Endodermal cell (in vitro differentiated cells): ENCODE measurements around the gene FAM120B. TPM values are rescaled to one million over a fixed set of nuclear protein-coding genes. Genes with fewer than 3 reads are reported as not detected.

Source experiments
- DNase-seq: peaks from one replicate; pipeline ENCODE4 v3.0.0-alpha.2; 2017
- H3K27ac ChIP-seq: 2 replicates; pipeline ENCODE4 v1.5.1; 2013; ENCODE audit warnings: mild to moderate bottlenecking, low read depth, low read length, moderate library complexity
- H3K27me3 ChIP-seq: 2 replicates; pipeline ENCODE4 v1.6.1; 2013; ENCODE audit warnings: mild to moderate bottlenecking, low read length, moderate library complexity; ENCODE audit not compliant: insufficient read depth, control insufficient read depth, poor library complexity, severe bottlenecking
- H3K36me3 ChIP-seq: 2 replicates; pipeline ENCODE4 v1.7.0; 2013; ENCODE audit warnings: mild to moderate bottlenecking, low read length, moderate library complexity; ENCODE audit not compliant: control insufficient read depth, insufficient read depth
- H3K4me1 ChIP-seq: one replicate; pipeline ENCODE4 v1.7.0; 2013; ENCODE audit warnings: low read length; ENCODE audit not compliant: control insufficient read depth, insufficient read depth
- H3K4me3 ChIP-seq: 2 replicates; pipeline ENCODE4 v1.5.1; 2013; ENCODE audit warnings: mild to moderate bottlenecking, low read length, moderate library complexity
- H3K9ac ChIP-seq: 2 replicates; pipeline ENCODE4 v1.6.1; 2013; ENCODE audit warnings: mild to moderate bottlenecking, low read length, moderate library complexity; ENCODE audit not compliant: poor library complexity, severe bottlenecking; ENCODE audit errors: extremely low read depth
- H3K9me3 ChIP-seq: 2 replicates; pipeline ENCODE4 v1.6.1; 2013; ENCODE audit warnings: mild to moderate bottlenecking, low read length, moderate library complexity; ENCODE audit not compliant: control insufficient read depth
- H3K27ac Mint-ChIP-seq: 2 replicates; pipeline ENCODE4 v1.8.0; 2020; ENCODE audit warnings: mixed read lengths
- H3K27me3 Mint-ChIP-seq: 2 replicates; pipeline ENCODE4 v1.8.0; 2021; ENCODE audit warnings: mild to moderate bottlenecking, mixed read lengths; ENCODE audit not compliant: insufficient read depth
- H3K36me3 Mint-ChIP-seq: 2 replicates; pipeline ENCODE4 v1.8.0; 2020; ENCODE audit warnings: low read depth, mixed read lengths
- H3K4me1 Mint-ChIP-seq: 2 replicates; pipeline ENCODE4 v1.8.0; 2020; ENCODE audit warnings: mixed read lengths
- H3K4me3 Mint-ChIP-seq: 2 replicates; pipeline ENCODE4 v1.8.0; 2020; ENCODE audit warnings: mild to moderate bottlenecking, moderate library complexity, mixed read lengths
- H3K9me3 Mint-ChIP-seq: 2 replicates; pipeline ENCODE4 v1.8.0; 2020; ENCODE audit warnings: mild to moderate bottlenecking, mixed read lengths
- WGBS, 2 experiments: methylation state at CpG; one replicate each; pipeline versions ENCODE4 v1.1.5 to v1.1.7; 2013; ENCODE audit warnings: missing lambda C conversion rate in 2 of 2, mixed read lengths in 1 of 2; ENCODE audit not compliant: insufficient coverage in 1 of 2, insufficient read length in 1 of 2; 5-methylcytosine and 5-hydroxymethylcytosine counted together
- total RNA-seq, 2 donors: library from RNA; stranded (reverse); fragmentation: NEBNext Ultra II Directional in 1 of 2; extraction: Animal tissue kit (Norgen Biotek cat#: 25700) in 1 of 2; gene quantifications; 2 replicates in 1 of 2; 3 replicates in 1 of 2; pipeline ENCODE4 v1.2.1, GENCODE V29; 2021
- TF ChIP-seq, protein P1 (sequence below): fragments of 200-600 bp; sonication (generic); conservative IDR thresholded peaks from 2 replicates; pipeline ENCODE4 v1.5.0; 2021; ENCODE audit warnings: antibody characterized with exemption, mild to moderate bottlenecking

FAM120B gene
- total RNA-seq, 2 donors from 2014 or later, result 25.7 to 27.5 TPM

DNA sequence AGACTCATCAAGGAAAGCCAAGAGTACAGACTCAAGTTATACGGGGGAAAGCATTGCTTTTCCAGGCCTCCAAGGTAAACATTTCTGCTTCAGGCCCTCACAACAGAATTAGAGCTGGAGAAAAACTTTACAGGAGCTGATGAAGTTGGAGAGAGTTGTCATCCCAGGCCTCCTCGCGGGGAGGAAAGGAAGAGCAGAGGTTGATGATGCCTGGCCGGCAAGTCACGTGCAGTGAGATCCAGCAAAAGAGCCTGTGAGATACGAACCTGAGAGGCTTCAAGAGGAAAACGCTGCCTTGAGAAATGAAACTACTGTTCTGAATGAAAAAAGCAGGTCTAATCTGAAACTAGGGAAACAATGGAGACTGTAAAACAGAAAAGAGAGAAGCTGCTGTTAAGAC, 122.9 kb downstream of the FAM120B start:
- Histone ChIP-seq H3K27ac (no peak overlapping the region), H3K4me3 (no peak overlapping the region), H3K9me3 (no peaks in the 10 kb centered on the region), H3K9ac (no peak overlapping the region), H3K27me3 (no peaks in the 10 kb centered on the region), H3K36me3 (no peaks in the 10 kb centered on the region), H3K4me1 (no peaks in the 10 kb centered on the region)
- Mint-ChIP-seq H3K27ac (no peak overlapping the region), H3K9me3 (no peaks in the 10 kb centered on the region), H3K4me1 (peaks cover 7% of the 10 kb centered on the region), H3K36me3 (no peaks in the 10 kb centered on the region), H3K4me3 (no peak overlapping the region), H3K27me3 (peaks cover 5% of the 10 kb centered on the region)
- peak; percentile 62 for DNase-seq
- TF ChIP-seq, protein P1, sequence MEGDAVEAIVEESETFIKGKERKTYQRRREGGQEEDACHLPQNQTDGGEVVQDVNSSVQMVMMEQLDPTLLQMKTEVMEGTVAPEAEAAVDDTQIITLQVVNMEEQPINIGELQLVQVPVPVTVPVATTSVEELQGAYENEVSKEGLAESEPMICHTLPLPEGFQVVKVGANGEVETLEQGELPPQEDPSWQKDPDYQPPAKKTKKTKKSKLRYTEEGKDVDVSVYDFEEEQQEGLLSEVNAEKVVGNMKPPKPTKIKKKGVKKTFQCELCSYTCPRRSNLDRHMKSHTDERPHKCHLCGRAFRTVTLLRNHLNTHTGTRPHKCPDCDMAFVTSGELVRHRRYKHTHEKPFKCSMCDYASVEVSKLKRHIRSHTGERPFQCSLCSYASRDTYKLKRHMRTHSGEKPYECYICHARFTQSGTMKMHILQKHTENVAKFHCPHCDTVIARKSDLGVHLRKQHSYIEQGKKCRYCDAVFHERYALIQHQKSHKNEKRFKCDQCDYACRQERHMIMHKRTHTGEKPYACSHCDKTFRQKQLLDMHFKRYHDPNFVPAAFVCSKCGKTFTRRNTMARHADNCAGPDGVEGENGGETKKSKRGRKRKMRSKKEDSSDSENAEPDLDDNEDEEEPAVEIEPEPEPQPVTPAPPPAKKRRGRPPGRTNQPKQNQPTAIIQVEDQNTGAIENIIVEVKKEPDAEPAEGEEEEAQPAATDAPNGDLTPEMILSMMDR, result peak; percentile 20
- WGBS, 2 experiments, result 74 to 75% methylated on average over 7 of the region's 7 CpGs

DNA sequence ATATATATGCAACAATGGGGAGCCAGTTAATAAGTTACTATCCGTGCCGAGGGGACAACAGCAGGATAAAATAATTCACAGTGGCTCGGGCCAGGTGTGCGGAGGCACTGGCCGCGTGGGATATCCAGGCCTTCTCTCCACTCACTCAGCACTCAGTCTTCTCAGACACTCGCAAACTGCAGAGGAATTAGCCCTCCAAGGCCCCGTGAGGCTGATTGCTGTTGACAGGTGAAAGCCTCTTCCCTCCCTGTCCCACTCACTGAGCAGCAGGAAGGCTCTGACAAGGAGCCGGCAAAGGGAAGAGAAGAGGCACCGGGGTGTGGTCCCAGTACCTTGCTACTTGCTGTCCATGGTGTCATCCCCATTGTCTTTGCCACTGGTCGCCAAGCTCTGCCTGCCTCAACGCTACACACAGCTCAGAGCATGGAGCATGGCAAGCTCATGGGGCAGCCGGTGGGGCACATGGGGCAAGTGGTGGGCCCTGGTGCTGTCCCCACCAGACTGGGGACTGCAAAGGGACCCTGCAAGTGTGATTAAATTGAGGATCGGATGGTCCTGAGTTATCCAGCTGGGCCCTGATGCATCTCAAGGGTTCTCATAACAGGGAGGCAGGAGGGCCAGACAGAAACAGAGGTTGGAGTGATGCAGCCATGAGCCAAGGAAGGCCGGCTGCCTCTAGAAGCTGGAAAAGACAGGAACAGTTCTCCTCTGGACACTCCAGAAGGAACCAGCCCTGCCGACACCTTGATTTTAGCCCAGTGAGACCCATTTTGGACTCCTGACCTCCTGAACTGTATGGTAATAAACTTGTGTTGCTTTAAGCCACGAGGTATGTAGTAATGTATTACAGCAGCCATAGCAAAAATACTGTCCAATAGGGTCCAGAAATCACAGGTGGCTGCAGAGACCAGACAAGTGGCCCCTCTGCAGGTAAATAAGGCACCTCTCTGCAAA, 126.9 kb downstream of the FAM120B start:
- Mint-ChIP-seq H3K27me3 (no peaks in the 10 kb centered on the region), H3K9me3 (peaks cover 12% of the 10 kb centered on the region), H3K36me3 (no peaks in the 10 kb centered on the region), H3K27ac (no peak overlapping the region), H3K4me3 (no peak overlapping the region), H3K4me1 (peaks cover 7% of the 10 kb centered on the region)
- no peaks in the 10 kb centered on the region for H3K36me3 ChIP-seq
- no peaks in the 10 kb centered on the region for H3K4me1 ChIP-seq
- H3K4me3 ChIP-seq, result no peak overlapping the region
- H3K9me3 ChIP-seq, result peaks cover 6% of the 10 kb centered on the region
- WGBS, 2 experiments, result 89 to 97% methylated on average over 7 to 17 of the region's 17 CpGs
- DNase-seq, result peak; percentile 44
- no peak overlapping the region for H3K9ac ChIP-seq
- no peaks in the 10 kb centered on the region for H3K27me3 ChIP-seq
- no peak overlapping the region for H3K27ac ChIP-seq
- TF ChIP-seq, protein P1, result no peak

DNA sequence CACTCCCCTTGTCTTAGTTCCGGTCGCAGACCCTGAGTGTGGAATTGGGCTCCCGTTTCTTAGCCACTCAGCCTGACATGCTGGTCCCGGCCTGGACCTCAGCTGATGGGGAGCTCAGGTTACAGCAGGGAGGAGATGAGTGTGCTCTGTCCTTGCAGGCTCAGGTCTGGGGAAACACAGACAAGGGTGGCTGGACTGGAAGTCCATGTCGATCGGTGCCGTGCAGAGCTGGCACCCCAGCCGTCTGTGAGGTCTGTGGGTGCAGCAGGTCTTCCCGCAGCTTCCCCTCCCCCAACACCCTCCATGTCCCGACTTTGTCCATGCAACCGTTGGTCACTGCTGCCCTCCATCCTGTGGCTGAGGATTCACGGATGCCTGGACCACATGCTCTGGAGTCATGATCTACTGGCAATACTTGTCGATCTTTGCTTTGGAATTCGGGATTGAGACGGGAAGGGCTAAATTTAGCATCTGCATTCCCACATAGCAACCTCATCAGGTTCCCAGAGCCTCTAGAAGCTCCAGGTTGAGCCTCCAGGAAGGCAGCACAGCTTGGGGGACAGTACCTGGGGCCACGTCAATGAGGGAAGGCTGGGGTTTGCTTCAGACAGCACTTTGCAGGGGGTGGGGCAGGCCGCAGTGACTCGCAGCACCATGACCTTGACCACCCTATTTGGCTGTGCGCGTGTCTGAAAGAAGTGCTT, 127.7 kb downstream of the FAM120B start:
- Histone ChIP-seq H3K4me1 (no peaks in the 10 kb centered on the region), H3K9me3 (peaks cover 6% of the 10 kb centered on the region), H3K36me3 (no peaks in the 10 kb centered on the region), H3K9ac (no peak overlapping the region), H3K4me3 (no peak overlapping the region), H3K27me3 (no peaks in the 10 kb centered on the region), H3K27ac (no peak overlapping the region)
- peaks cover 7% of the 10 kb centered on the region for H3K4me1 Mint-ChIP-seq
- TF ChIP-seq, protein P1, result no peak
- no peak overlapping the region for H3K27ac Mint-ChIP-seq
- no peaks in the 10 kb centered on the region for H3K36me3 Mint-ChIP-seq
- 91% methylated on average over 18 to 20 of the region's 20 CpGs for WGBS, 2 experiments
- peaks cover 12% of the 10 kb centered on the region for H3K9me3 Mint-ChIP-seq
- no peak overlapping the region for H3K4me3 Mint-ChIP-seq
- DNase-seq, result peak; percentile 57
- H3K27me3 Mint-ChIP-seq, result no peaks in the 10 kb centered on the region
